ENCODE data around the gene FAM131C.

DNA sequence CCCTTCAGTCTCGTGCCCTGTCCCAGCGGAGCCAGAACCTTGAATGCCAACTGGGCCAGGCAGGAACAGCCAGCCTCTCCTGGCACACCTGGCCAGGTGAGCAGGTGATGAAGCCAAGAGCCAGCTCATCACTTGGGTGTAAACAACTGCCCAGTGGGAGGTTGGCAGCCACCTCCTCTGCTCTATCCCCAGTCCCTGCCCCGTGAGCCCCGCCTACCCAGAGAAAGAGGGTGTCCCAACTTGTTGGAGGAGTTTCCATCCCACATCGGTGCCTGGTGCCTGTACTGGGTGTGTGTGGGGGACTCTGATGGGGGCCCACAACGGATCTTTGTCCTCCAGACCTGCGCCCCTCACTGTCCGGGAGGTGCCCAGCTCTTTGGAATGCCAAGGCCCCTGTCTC, 17.8 kb upstream of the FAM131C start:
- TF ChIP-seq POLR2AphosphoS5 (IDR thresholded peaks at IDR 0.05; ENCODE audit: low read depth, low read length) (no peak), TAF1 (IDR thresholded peaks at IDR 0.05; ENCODE audit: borderline replicate concordance, insufficient read depth, low read length) (no peak)
